Esophagus (tissue), 2 donors: ENCODE results near the gene MACROD2. TPM values are rescaled to one million over a fixed set of nuclear protein-coding genes. Genes with fewer than 3 reads are reported as not detected.

Source experiments
- H3K27ac ChIP-seq, 2 donors: one replicate each; pipeline ENCODE4 v1.5.1; 2013; ENCODE audit warnings: low read depth in 2 of 2, mild to moderate bottlenecking in 2 of 2, inconsistent platforms in 1 of 2, low read length in 1 of 2, moderate library complexity in 1 of 2
- H3K27me3 ChIP-seq, 2 donors: one replicate each; pipeline ENCODE4 v1.6.1; 2013; ENCODE audit warnings: low read length in 2 of 2, control low read depth in 1 of 2, mild to moderate bottlenecking in 1 of 2; ENCODE audit not compliant: insufficient read depth in 2 of 2, control insufficient read depth in 1 of 2
- H3K36me3 ChIP-seq, 2 donors: one replicate each; pipeline ENCODE4 v1.6.1; 2013; ENCODE audit warnings: low read length in 1 of 2; ENCODE audit not compliant: control insufficient read depth in 2 of 2, insufficient read depth in 2 of 2
- H3K4me1 ChIP-seq, 2 donors: one replicate each; pipeline ENCODE4 v1.6.1; 2013; ENCODE audit warnings: low read length in 1 of 2; ENCODE audit not compliant: control insufficient read depth in 2 of 2, insufficient read depth in 2 of 2
- H3K4me3 ChIP-seq, 2 donors: one replicate each; pipeline ENCODE4 v1.5.1; 2013; ENCODE audit warnings: low read length in 2 of 2, mild to moderate bottlenecking in 2 of 2, low read depth in 1 of 2, moderate library complexity in 1 of 2
- H3K9me3 ChIP-seq, 2 donors: one replicate each; pipeline ENCODE4 v1.6.1; 2013; ENCODE audit warnings: mild to moderate bottlenecking in 2 of 2, low read depth in 1 of 2, low read length in 1 of 2, moderate library complexity in 1 of 2; ENCODE audit not compliant: control insufficient read depth in 2 of 2, insufficient read depth in 1 of 2
- WGBS, 2 donors: extraction: QIAGEN DNeasy Blood & Tissue Kit; methylation state at CpG; one replicate each; pipeline ENCODE4 v1.1.7; 2013; 5-methylcytosine and 5-hydroxymethylcytosine counted together
- polyA plus RNA-seq, 2 donors: library from polyadenylated mRNA; stranded (reverse); fragments of 200-250 nt; gene quantifications; one replicate each; pipeline ENCODE4 v1.2.3, GENCODE V29; 2013
- donor health status: healthy with polysubstance abuse.
- donor health status: Bipolar disorder and iron deficiency.

Gene MACROD2
- polyA plus RNA-seq, 2 donors: 0.64 to 1.9 TPM

- H3K4me1 ChIP-seq: no peaks in the 10 kb centered on the region
- no peaks in the 10 kb centered on the region for H3K36me3 ChIP-seq
- H3K9me3 ChIP-seq: no peaks in the 10 kb centered on the region
- no peak overlapping the region for H3K27ac ChIP-seq
- no peak overlapping the region for H3K4me3 ChIP-seq
- H3K27me3 ChIP-seq: no peaks in the 10 kb centered on the region
These were observed 746.3 kb downstream of the MACROD2 start for GRCh38 chr20:14741616-14742015.

GRCh38 chr20:14744723-14745122 is 749.4 kb downstream of the MACROD2 start:
- Histone ChIP-seq H3K9me3 (no peaks in the 10 kb centered on the region), H3K36me3 (no peaks in the 10 kb centered on the region), H3K4me3 (no peak overlapping the region), H3K4me1 (no peaks in the 10 kb centered on the region), H3K27me3 (no peaks in the 10 kb centered on the region), H3K27ac (no peak overlapping the region)
- 53% methylated on average over 3 of the region's 3 CpGs for WGBS, 2 donors

GRCh38 chr20:14745830-14746229 is 750.5 kb downstream of the MACROD2 start:
- no peak overlapping the region for H3K27ac ChIP-seq
- H3K4me3 ChIP-seq: no peak overlapping the region
- no peaks in the 10 kb centered on the region for H3K36me3 ChIP-seq
- no peaks in the 10 kb centered on the region for H3K9me3 ChIP-seq
- H3K27me3 ChIP-seq: no peaks in the 10 kb centered on the region
- WGBS, 2 donors: 76 to 85% methylated on average over 2 of the region's 2 CpGs
- no peaks in the 10 kb centered on the region for H3K4me1 ChIP-seq

- Histone ChIP-seq H3K9me3 (no peaks in the 10 kb centered on the region), H3K4me1 (no peaks in the 10 kb centered on the region), H3K36me3 (no peaks in the 10 kb centered on the region), H3K4me3 (no peak overlapping the region), H3K27me3 (no peaks in the 10 kb centered on the region), H3K27ac (no peak overlapping the region)
- WGBS, 2 donors: 84 to 91% methylated on average over 1 of the region's 1 CpG
These were observed 755.9 kb downstream of the MACROD2 start for GRCh38 chr20:14751191-14751590.

- Histone ChIP-seq H3K27ac (no peak overlapping the region), H3K27me3 (no peaks in the 10 kb centered on the region), H3K36me3 (no peaks in the 10 kb centered on the region), H3K4me1 (no peaks in the 10 kb centered on the region), H3K4me3 (no peak overlapping the region), H3K9me3 (no peaks in the 10 kb centered on the region)
- 94 to 95% methylated on average over 12 of the region's 12 CpGs for WGBS, 2 donors
These were observed 762.4 kb downstream of the MACROD2 start for GRCh38 chr20:14757728-14758127.

- WGBS, 2 donors: 66 to 81% methylated on average over 2 of the region's 2 CpGs
- no peaks in the 10 kb centered on the region for H3K27me3 ChIP-seq
- no peaks in the 10 kb centered on the region for H3K9me3 ChIP-seq
- H3K27ac ChIP-seq: no peak overlapping the region
- no peaks in the 10 kb centered on the region for H3K4me1 ChIP-seq
- no peaks in the 10 kb centered on the region for H3K36me3 ChIP-seq
- H3K4me3 ChIP-seq: no peak overlapping the region
These were observed 763.0 kb downstream of the MACROD2 start for GRCh38 chr20:14758356-14758755.

- Histone ChIP-seq H3K4me3 (no peak overlapping the region), H3K36me3 (no peaks in the 10 kb centered on the region), H3K9me3 (no peaks in the 10 kb centered on the region), H3K27me3 (no peaks in the 10 kb centered on the region), H3K4me1 (no peaks in the 10 kb centered on the region), H3K27ac (no peak overlapping the region)
- 76 to 78% methylated on average over 4 of the region's 4 CpGs for WGBS, 2 donors
These were observed 764.7 kb downstream of the MACROD2 start for GRCh38 chr20:14759979-14760378.

- Histone ChIP-seq H3K4me1 (no peaks in the 10 kb centered on the region), H3K9me3 (no peaks in the 10 kb centered on the region), H3K4me3 (no peak overlapping the region), H3K27me3 (no peaks in the 10 kb centered on the region), H3K36me3 (no peaks in the 10 kb centered on the region), H3K27ac (no peak overlapping the region)
- WGBS, 2 donors: 86 to 91% methylated on average over 5 of the region's 5 CpGs
These were observed 766.6 kb downstream of the MACROD2 start for GRCh38 chr20:14761903-14762302.

GRCh38 chr20:14764511-14765369 is 769.4 kb downstream of the MACROD2 start:
- WGBS, 2 donors: 59 to 68% methylated on average over 6 of the region's 6 CpGs
- Histone ChIP-seq H3K27me3 (no peaks in the 10 kb centered on the region), H3K4me1 (no peaks in the 10 kb centered on the region), H3K27ac (no peak overlapping the region), H3K4me3 (no peak overlapping the region), H3K36me3 (no peaks in the 10 kb centered on the region), H3K9me3 (no peaks in the 10 kb centered on the region)

GRCh38 chr20:14765370-14765701 is 770.0 kb downstream of the MACROD2 start:
- 68 to 73% methylated on average over 3 of the region's 3 CpGs for WGBS, 2 donors
- Histone ChIP-seq H3K27me3 (no peaks in the 10 kb centered on the region), H3K4me3 (no peak overlapping the region), H3K4me1 (no peaks in the 10 kb centered on the region), H3K9me3 (no peaks in the 10 kb centered on the region), H3K27ac (no peak overlapping the region), H3K36me3 (no peaks in the 10 kb centered on the region)
